GM23248 (cell line): ENCODE results near the gene SEPTIN3. TPM values are rescaled to one million over a fixed set of nuclear protein-coding genes. Genes with fewer than 3 reads are reported as not detected.

Source experiments
- DNase-seq: peaks from one replicate; pipeline ENCODE4 v3.0.0-alpha.2; 2015
- H2AFZ ChIP-seq: fragments of 200-600 bp; sonication (generic); 2 replicates; pipeline ENCODE4 v1.6.1; 2016; ENCODE audit warnings: antibody characterized with exemption
- H3F3A ChIP-seq: fragments of 200-600 bp; sonication (generic); 2 replicates; pipeline ENCODE4 v1.6.1; 2016; ENCODE audit warnings: mild to moderate bottlenecking, antibody characterized with exemption, mixed run types; ENCODE audit not compliant: insufficient read depth
- H3K27ac ChIP-seq: fragments of 200-600 bp; sonication (generic); 2 replicates; pipeline ENCODE4 v1.5.1; 2016; ENCODE audit warnings: mild to moderate bottlenecking
- H3K27me3 ChIP-seq: fragments of 200-600 bp; sonication (generic); replicated peaks from 2 replicates; pipeline ENCODE4 v1.6.1; 2016; ENCODE audit warnings: mild to moderate bottlenecking; ENCODE audit not compliant: insufficient read depth
- H3K36me3 ChIP-seq: fragments of 200-600 bp; sonication (generic); 2 replicates; pipeline ENCODE4 v1.6.1; 2016; ENCODE audit warnings: low read depth, mild to moderate bottlenecking
- H3K4me1 ChIP-seq: fragments of 200-600 bp; sonication (generic); 2 replicates; pipeline ENCODE4 v1.6.1; 2016; ENCODE audit warnings: mild to moderate bottlenecking; ENCODE audit not compliant: insufficient read depth
- H3K4me2 ChIP-seq: fragments of 200-600 bp; sonication (generic); one replicate; pipeline ENCODE4 v1.6.1; 2016; ENCODE audit warnings: mild to moderate bottlenecking; ENCODE audit not compliant: unreplicated experiment
- H3K4me3 ChIP-seq: fragments of 200-600 bp; sonication (generic); 2 replicates; pipeline ENCODE4 v1.5.1; 2016; ENCODE audit warnings: mild to moderate bottlenecking
- H3K79me2 ChIP-seq: fragments of 200-600 bp; sonication (generic); 2 replicates; pipeline ENCODE4 v1.6.1; 2016; ENCODE audit warnings: mild to moderate bottlenecking; ENCODE audit not compliant: insufficient read depth
- H3K9ac ChIP-seq: fragments of 200-600 bp; sonication (generic); 2 replicates; pipeline ENCODE4 v1.6.1; 2016; ENCODE audit warnings: mild to moderate bottlenecking
- H3K9me2 ChIP-seq: fragments of 200-600 bp; sonication (generic); 2 replicates; pipeline ENCODE4 v1.6.1; 2016; ENCODE audit warnings: mixed run types, mild to moderate bottlenecking, moderate library complexity; ENCODE audit not compliant: insufficient read depth
- H3K9me3 ChIP-seq: fragments of 200-600 bp; sonication (generic); one replicate; pipeline ENCODE4 v1.6.1; 2017; ENCODE audit warnings: low read depth
- H4K20me1 ChIP-seq: fragments of 200-600 bp; sonication (generic); 2 replicates; pipeline ENCODE4 v1.6.0; 2016; ENCODE audit not compliant: insufficient read depth
- EZH2 ChIP-seq: fragments of 200-600 bp; sonication (generic); IDR thresholded peaks from 2 replicates; pipeline ENCODE4 v1.6.1; 2018; ENCODE audit warnings: antibody characterized with exemption, mild to moderate bottlenecking; ENCODE audit not compliant: insufficient read depth, poor library complexity, severe bottlenecking
- EZH2phosphoT487 ChIP-seq: fragments of 200-600 bp; sonication (generic); IDR thresholded peaks from 2 replicates; pipeline ENCODE4 v1.6.1; 2018; ENCODE audit warnings: antibody characterized with exemption, moderate library complexity, mild to moderate bottlenecking, low read depth; ENCODE audit not compliant: insufficient read depth
- WGBS, 2 experiments: methylation state at CpG; one replicate each; pipeline ENCODE4 v1.1.6; 2015 to 2017; ENCODE audit warnings: low lambda C conversion rate in 2 of 2, low coverage in 1 of 2; ENCODE audit errors: missing lambda C conversion rate in 2 of 2; 5-methylcytosine and 5-hydroxymethylcytosine counted together
- in situ Hi-C: fragments of 300-500 bp; cut with MboI; formaldehyde crosslinking; loops from 2 replicates; pipeline ENCODE4 v1.15.0; 2020
- polyA plus RNA-seq: library from polyadenylated mRNA; unstranded; fragments of >200 nt; fragmentation: Nextera tagmentation; extraction: Ambion mirVana; gene quantifications from 2 replicates; pipeline ENCODE4 v1.2.1, GENCODE V29; 2016
- total RNA-seq: library from RNA; depleted of rRNA; stranded (reverse); fragments of >200 nt; shearing (Covaris generic); gene quantifications from 2 replicates; pipeline ENCODE4 v1.2.3, GENCODE V29; 2014

Gene SEPTIN3
- total and polyA plus RNA-seq, 2 experiments from 2014 or later: 0.06 TPM; not detected in 1

- WGBS, 2 experiments: 86 to 88% methylated on average over 13 to 16 of the region's 16 CpGs
These were observed 35.6 kb upstream of the SEPTIN3 start for GRCh38 chr22:41933411-41934177.

DNA sequence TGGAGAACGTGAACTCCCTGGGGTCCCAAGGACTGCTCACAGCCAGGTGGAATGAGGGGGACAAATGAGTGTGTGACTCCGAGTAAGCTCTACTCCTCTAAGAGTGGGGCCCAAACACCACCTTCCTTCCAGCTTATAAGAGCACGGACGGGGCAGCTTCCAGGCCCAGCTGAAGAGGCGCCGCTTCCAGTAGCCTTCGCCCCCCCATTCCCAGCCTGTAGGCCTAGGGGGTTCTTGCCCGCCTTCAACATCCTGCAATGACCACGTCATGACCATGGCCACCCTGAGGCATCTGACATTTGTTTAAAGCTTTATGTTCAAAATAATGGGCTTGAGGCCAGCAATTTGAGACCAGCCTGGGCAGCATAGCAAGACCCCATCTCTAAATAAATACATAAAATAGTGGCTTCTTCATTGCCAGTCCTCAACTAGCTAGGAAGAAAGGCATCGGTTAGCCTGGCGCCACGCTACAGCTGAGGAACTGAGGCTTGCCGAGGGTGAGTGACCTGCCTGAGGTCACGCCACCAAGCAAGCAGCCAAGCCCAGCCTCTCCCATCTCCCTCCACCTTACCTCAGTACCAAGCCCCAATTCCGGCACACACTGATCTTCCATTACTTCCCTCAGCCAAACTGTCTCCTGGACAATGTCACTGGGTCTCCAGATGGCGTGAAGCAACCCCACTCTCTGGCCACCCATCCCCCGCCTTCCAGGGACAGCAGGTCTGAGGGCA, 34.8 kb upstream of the SEPTIN3 start:
- whole genome bisulfite sequencing, 2 experiments: 92 to 95% methylated on average over 17 of the region's 17 CpGs
- H3K9me2 ChIP-seq: no peaks in the 10 kb centered on the region
- in situ Hi-C loops: no loop called here
- no peak for DNase-seq
- H3K4me3 ChIP-seq: no peak overlapping the region
- no peaks in the 10 kb centered on the region for H3K27me3 ChIP-seq
- no peaks in the 10 kb centered on the region for H3K9me3 ChIP-seq
- no peaks in the 10 kb centered on the region for H3K4me1 ChIP-seq
- H3K27ac ChIP-seq: no peak overlapping the region
- H4K20me1 ChIP-seq: no peaks in the 10 kb centered on the region
- no peaks in the 10 kb centered on the region for H3K36me3 ChIP-seq
- no peak overlapping the region for H3K9ac ChIP-seq
- TF ChIP-seq EZH2 (no peak), EZH2phosphoT487 (no peak)
- H2AFZ ChIP-seq: no peak overlapping the region
- H3F3A ChIP-seq: no peaks in the 10 kb centered on the region
- no peak overlapping the region for H3K4me2 ChIP-seq
- H3K79me2 ChIP-seq: no peaks in the 10 kb centered on the region

More at GRCh38 chr22:41933411-41934177, 35.6 kb upstream of the SEPTIN3 start:
- Histone ChIP-seq H3K9ac (no peak overlapping the region), H3K36me3 (no peaks in the 10 kb centered on the region), H3K4me1 (no peaks in the 10 kb centered on the region), H3F3A (no peaks in the 10 kb centered on the region), H2AFZ (no peak overlapping the region), H3K4me2 (no peak overlapping the region), H3K27me3 (no peaks in the 10 kb centered on the region), H3K9me3 (no peaks in the 10 kb centered on the region), H3K9me2 (no peaks in the 10 kb centered on the region), H3K27ac (no peak overlapping the region), H3K4me3 (no peak overlapping the region), H3K79me2 (no peaks in the 10 kb centered on the region), H4K20me1 (no peaks in the 10 kb centered on the region)
- DNase-seq: no peak
- in situ Hi-C loops: no loop called here
- TF ChIP-seq EZH2 (no peak), EZH2phosphoT487 (no peak)

GRCh38 chr22:41935015-41935351, 34.3 kb upstream of the SEPTIN3 start:
- Histone ChIP-seq H3K36me3 (no peaks in the 10 kb centered on the region), H3K4me1 (no peaks in the 10 kb centered on the region), H3K79me2 (no peaks in the 10 kb centered on the region), H3K9me3 (no peaks in the 10 kb centered on the region), H3K9ac (no peak overlapping the region), H2AFZ (no peak overlapping the region), H3K4me3 (no peak overlapping the region), H3K27ac (no peak overlapping the region), H3K4me2 (no peak overlapping the region), H3K9me2 (no peaks in the 10 kb centered on the region), H3F3A (peaks cover 3% of the 10 kb centered on the region), H4K20me1 (no peaks in the 10 kb centered on the region), H3K27me3 (no peaks in the 10 kb centered on the region)
- TF ChIP-seq EZH2phosphoT487: no peak
- TF ChIP-seq EZH2: no peak
- no peak for DNase-seq
- 76 to 82% methylated on average over 3 to 4 of the region's 4 CpGs for WGBS, 2 experiments
- in situ Hi-C loops: no loop called here

DNA sequence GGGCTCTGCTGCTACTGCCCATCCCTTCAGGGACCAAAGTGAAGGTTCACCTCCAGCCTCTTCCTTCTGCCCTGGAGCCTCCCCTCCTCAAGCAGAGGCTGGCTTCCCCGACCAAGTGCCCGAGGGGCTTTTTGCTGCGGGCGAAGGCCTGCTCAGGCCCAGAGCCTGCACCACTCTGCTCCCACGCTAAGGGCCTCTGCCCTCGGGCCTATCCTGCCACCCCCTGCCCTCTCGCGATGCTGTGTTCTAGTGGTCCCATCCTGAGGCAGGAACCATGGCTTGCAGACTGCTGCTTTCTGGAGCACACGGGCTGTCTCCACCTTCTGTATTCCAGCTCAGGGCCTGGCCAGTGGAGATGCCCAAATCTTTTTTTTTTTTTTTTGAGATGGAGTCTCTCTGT, 33.7 kb upstream of the SEPTIN3 start:
- Histone ChIP-seq H3K9me2 (no peaks in the 10 kb centered on the region), H4K20me1 (no peaks in the 10 kb centered on the region), H3K27ac (no peak overlapping the region), H3K27me3 (no peaks in the 10 kb centered on the region), H3K79me2 (no peaks in the 10 kb centered on the region), H3K9me3 (no peaks in the 10 kb centered on the region), H3K4me2 (no peak overlapping the region), H3K4me1 (peaks cover 3% of the 10 kb centered on the region), H3K4me3 (no peak overlapping the region), H3K9ac (no peak overlapping the region), H3F3A (peaks cover 8% of the 10 kb centered on the region), H3K36me3 (no peaks in the 10 kb centered on the region), H2AFZ (no peak overlapping the region)
- WGBS, 2 experiments: 94 to 98% methylated on average over 9 of the region's 9 CpGs
- no peak for TF ChIP-seq EZH2
- no peak for TF ChIP-seq EZH2phosphoT487
- in situ Hi-C loops: no loop called here
- no peak for DNase-seq
